Left colon (tissue), 2 donors: ENCODE measurements around the gene FGD6. TPM values are rescaled to one million over a fixed set of nuclear protein-coding genes. Genes with fewer than 3 reads are reported as not detected.
"Not testable (repeated sequence)": the region's sequence is repeated elsewhere in the genome, so short reads cannot be mapped to it uniquely, and the experiment has no call there.

Experiments
- ATAC-seq: fragments of 200-7000 bp; cut with Tn5 transposase; one replicate; pipeline ENCODE4 v1.9.1; 2020; ENCODE audit warnings: mild to moderate bottlenecking, moderate library complexity
- DNase-seq, 2 donors: peaks; one replicate each; pipeline ENCODE4 v3.0.0-alpha.2; 2020
- intact Hi-C, 2 donors: fragments of 100-400 bp; cut with DNase I in 1 of 2; cut with micrococcal nuclease in 1 of 2; formaldehyde crosslinking; loops; one replicate each; pipeline versions ENCODE4 v1.11.2 to v1.14.0; 2022; cut with DNase I, micrococcal nuclease
- total RNA-seq, 2 donors: library from RNA; stranded (reverse); fragmentation: NEBNext Ultra II Directional; extraction: Animal tissue kit (Norgen Biotek cat#: 25700); gene quantifications; one replicate each; pipeline ENCODE4 v1.2.1, GENCODE V29; 2021
- donor health status: DM: no; HTN: no; CAD: no.
- donor health status: DM: yes; HTN: yes; CAD: no.

The FGD6 gene
- total RNA-seq, 2 donors from 2014 or later = 18.7 to 23.8 TPM

DNA sequence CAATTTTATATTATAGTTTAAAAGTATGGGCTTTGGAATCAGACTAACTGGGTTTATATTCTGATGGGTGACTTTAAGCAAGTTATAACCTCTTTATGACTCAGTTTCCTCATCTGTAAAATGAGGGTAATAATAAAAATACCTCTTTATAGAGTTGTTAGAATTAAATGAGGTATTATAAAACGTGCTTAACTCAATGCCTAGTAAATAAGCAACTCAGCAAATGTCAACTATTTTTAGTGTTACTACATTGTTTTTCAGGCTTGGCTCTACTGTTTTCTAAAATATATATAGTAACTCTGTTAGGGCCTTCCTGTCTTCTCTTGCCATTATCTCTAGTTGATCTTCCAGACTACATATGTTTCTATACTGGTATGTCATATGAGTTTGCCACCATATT is 20.9 kb upstream of the FGD6 start:
- intact Hi-C loops = no loop called here
- DNase-seq (no peak), ATAC-seq (no peak)

DNA sequence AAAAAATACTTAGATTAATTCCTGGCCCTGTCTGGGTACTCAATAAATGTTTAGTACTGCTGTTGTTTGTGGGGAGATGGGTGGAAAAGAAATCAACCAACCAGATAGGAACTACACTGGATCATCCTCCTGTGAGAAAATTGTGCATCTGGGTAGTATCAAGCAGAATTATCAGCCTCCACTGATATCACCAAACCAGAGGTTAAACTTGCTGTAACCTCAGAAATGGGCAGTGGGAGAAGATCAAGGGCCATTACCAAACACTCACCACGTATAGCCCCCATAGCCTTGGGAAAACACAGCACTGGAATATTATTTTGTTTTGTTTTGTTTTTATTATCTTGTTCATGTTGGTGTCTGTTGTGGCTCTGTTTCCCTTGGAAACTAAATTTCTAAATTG is 20.0 kb upstream of the FGD6 start:
- no peak for DNase-seq
- intact Hi-C loops = no loop called here
- no peak for ATAC-seq

DNA sequence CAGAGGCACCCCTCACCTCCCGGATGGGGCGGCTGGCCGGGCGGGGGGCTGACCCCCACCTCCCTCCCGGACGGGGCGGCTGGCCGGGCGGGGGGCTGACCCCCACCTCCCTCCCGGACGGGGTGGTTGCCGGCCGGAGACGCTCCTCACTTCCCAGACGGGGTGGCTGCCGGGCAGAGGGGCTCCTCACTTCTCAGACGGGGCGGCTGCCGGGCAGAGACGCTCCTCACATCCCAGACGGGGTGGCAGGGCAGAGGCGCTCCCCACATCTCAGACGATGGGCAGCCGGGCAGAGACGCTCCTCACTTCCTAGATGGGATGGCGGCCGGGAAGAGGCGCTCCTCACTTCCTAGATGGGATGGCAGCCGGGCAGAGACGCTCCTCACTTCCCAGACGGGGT is 18.4 kb upstream of the FGD6 start:
- ATAC-seq, DNase-seq, intact Hi-C loops: not testable (repeated sequence)

GRCh38 chr12:95234187-95234586 is 16.9 kb upstream of the FGD6 start:
- ATAC-seq, intact Hi-C loops, DNase-seq: not testable (repeated sequence)

GRCh38 chr12:95231190-95231589 is 13.9 kb upstream of the FGD6 start:
- intact Hi-C loops = no loop called here
- no peak for ATAC-seq
- no peak for DNase-seq

DNA sequence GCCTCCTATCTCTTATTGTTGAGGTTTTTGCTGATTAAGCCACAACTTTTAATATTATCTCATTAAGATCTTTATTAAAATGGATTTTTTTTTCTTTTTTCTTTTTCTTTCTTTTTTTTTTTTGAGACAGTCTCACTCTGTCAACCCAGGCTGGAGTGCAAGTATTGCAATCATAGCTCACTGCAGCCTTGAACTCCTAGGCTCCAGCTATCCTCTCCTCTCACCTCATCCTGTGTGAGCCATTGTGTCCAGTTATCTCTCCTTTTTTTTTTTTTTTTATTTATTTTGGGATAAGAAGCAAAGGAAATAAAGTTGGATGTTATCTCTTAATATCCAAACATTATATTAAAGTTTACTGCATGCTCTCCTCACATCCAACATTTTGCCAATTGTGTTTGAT is 13.0 kb upstream of the FGD6 start:
- DNase-seq (no peak), ATAC-seq (no peak)
- intact Hi-C loops = no loop called here

DNA sequence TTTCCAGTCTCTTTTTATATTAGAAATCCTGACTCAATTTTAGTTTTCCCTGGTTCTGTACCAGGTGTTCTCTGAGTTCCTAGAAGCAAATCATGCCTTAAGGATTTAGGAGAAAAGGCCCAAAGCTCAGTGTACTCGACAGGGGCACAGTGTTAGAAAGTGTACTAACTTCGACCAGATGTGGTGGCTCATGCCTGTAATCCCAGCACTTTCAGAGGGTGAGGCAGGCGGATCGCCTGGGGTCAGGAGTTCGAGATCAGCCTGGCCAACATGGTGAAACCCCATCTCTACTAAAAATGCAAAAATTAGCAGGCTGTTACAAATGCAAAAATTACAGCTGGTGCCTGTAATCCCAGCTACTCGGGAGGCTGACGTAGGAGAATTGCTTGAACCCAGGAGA is 12.4 kb upstream of the FGD6 start:
- intact Hi-C loops = no loop called here
- no peak for DNase-seq
- ATAC-seq = no peak

DNA sequence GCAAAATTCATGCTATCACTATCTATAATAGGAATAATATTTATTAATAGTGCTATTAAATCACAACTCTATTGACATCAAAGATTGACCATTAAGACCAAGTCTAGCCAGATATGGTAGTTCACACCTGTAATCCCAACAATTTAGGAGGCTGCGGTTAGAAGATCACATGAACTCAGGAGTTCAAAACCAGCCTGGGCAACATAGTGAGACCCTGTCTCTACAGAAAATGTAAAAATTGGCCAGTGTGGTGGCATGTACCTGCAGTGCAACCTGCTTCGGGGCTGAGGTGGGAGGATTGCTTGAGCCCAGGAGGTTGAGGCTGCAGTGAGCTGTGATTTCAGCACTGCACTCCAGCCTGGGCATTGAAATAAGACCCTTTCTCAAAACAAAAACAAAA is 11.3 kb upstream of the FGD6 start:
- DNase-seq = no peak
- ATAC-seq = no peak
- intact Hi-C loops = no loop called here

GRCh38 chr12:95227818-95228356 is 10.6 kb upstream of the FGD6 start:
- intact Hi-C loops = no loop called here
- no peak for DNase-seq

GRCh38 chr12:95225645-95226212 is 8.5 kb upstream of the FGD6 start:
- ATAC-seq (no peak), DNase-seq (no peak)
- intact Hi-C loops = no loop called here

More at GRCh38 chr12:95227818-95228356, 10.6 kb upstream of the FGD6 start:
- no peak for ATAC-seq

- DNase-seq = no peak
- intact Hi-C loops = no loop called here
- ATAC-seq = no peak
These were observed 7.2 kb upstream of the FGD6 start for GRCh38 chr12:95224202-95225170.

- intact Hi-C loops = no loop called here
- no peak for ATAC-seq
- DNase-seq = no peak
These were observed 3.5 kb upstream of the FGD6 start for GRCh38 chr12:95220726-95221125.

GRCh38 chr12:95220190-95220589 is 2.9 kb upstream of the FGD6 start:
- ATAC-seq = no peak
- intact Hi-C loops = no loop called here
- no peak for DNase-seq

DNA sequence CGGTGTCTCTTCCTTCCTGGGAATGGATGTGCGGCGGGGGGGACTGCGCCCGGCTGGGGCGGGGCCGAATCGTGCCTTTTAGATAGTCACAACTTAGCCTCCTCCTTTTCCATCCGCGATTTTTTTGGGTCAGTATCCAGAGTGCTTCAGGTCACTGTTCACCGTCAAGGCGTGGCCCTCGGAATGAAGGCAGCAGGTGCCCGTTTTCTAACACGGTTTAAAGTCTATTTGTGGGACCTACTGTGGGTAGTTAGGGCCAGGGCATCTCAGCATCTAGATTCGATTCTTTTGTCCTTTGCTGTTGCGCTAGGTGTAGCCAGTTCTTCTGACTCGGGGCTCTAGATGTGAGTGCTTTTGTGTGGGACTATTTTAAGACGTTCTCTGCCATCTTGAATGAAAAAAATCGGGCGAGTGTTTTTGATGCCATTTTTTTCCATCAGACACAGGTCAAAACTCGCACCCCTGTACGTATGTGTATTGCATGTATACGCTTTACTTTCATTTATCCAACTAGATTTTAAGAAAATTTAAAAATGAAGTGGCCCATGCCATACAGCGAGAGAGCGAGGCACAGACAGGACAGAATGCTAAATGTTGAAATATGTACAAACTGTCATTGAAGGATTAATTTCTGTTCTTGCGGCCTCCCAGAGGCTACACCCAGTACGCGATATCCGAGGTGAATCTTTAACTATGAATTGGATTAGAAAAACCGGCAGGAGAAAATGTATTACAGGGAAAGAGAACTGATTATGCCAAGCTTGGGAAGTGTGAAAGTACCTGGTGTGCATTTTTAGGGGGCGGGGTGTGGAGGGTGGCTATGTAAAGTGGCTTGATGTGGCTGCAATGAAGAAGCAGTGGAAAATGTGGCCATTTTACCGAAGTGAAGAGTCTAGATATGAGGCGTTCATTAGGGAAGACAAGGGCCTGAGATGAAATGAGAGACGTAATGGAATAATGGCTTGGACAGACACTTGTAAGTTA is 1.2 kb upstream of the FGD6 start:
- intact Hi-C loops = loop anchor here in 1 of 2 donors (5.0 to 10.0 kb wide), 3 partner anchors 101 to 316 kb away; partner anchors contain the start of gene METAP2
- peak; percentile 40 to 86 for DNase-seq
- peak; percentile 17 for ATAC-seq

DNA sequence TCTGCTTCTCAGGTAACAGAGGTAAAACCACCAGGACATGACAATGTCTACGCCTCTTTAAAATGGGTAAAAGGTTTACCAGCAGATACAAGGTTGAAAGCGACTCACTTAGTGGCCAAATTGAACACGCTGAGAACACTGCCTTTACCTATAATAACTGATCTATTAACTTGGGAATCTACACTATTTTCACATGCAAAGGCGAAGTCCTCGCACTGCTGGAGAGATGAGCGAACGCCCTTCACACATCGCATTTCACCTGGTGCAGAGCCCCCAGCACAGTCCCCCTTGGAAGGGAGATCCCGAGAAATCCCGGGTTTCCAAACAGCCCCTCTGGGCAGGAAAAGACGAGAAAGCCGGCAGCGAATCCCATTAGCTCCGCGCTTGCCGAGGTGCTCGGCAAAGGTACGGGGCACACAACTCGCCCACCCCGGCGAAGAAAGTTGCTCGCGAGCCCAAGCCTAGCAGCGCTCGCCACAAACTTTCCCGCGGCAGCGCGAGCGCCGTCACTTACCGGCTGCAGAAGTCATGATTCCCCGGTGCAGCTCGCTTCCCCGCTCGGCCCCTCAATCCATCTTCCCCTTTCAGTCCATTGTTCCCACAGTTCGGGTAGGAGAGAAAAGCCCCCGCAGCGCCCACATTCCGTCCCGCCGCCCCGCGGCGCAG is 423 bp downstream of the FGD6 start:
- ATAC-seq (peak; percentile 29), DNase-seq (peak in 1 of 2 donors; percentile 36)
- intact Hi-C loops = loop anchor here in 1 of 2 donors (5.0 to 10.0 kb wide), 3 partner anchors 100 to 318 kb away; partner anchors contain the start of gene METAP2

DNA sequence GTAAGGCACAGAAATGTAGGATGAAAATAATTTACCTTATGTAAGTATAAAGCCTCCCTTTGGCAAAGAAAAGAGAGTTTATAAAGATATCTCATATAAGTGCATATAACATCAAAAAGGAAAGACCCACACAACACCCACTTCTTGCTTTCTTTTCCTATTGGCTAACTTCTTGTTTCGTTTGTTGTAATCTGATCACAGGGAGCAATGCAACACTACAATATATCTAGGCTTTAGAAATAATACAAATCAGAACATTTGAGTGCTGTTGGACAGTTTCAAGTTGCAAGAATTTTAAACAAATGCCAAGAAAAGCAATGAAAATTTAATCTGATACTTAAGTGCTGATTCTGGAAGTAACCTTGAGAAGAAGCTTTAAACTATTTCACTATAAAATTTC is 1.3 kb downstream of the FGD6 start:
- DNase-seq (no peak), ATAC-seq (no peak)
- intact Hi-C loops = loop anchor here in 1 of 2 donors (5.0 to 10.0 kb wide), 3 partner anchors 99 to 319 kb away; partner anchors contain the start of gene METAP2

DNA sequence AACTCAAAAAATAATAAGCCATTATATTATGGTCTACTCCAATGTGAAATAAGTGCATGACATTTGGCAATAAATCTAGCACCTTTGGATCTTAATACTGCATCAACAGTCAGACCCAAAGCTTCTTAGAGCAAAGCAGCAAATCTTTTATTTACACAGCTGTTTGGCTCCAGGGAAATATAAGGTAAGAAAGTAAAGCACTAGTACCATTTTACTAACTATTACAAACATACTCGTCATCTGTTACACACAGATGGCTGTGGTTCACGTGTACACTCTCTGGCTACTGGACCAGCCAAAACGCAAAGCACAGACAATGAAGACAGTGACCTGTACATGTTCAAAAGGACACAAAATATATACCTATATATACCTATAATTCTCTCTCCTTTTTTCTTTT is 2.8 kb downstream of the FGD6 start:
- DNase-seq (no peak), ATAC-seq (no peak)
- intact Hi-C loops = loop anchor here in 1 of 2 donors (10.0 kb wide), 1 partner anchor 320 kb away; no protein-coding TSS in a partner anchor

- ATAC-seq = no peak
- intact Hi-C loops = loop anchor here in 1 of 2 donors (10.0 kb wide), 1 partner anchor 321 kb away; no protein-coding TSS in a partner anchor
- DNase-seq = no peak
These were observed 3.3 kb downstream of the FGD6 start for GRCh38 chr12:95213928-95214327.
